Stimulated activated CD4-positive, alpha-beta T cell treated with anti-CD3 and anti-CD28 coated beads, Interleukin-4, amount 100 ng/mL, for 1 hour (primary cell): ENCODE data around the gene SPINT2.

Experiments used
- DNase-seq: peaks from one replicate; pipeline ENCODE4 v3.0.0-alpha.2; 2020

SPINT2 gene

DNA sequence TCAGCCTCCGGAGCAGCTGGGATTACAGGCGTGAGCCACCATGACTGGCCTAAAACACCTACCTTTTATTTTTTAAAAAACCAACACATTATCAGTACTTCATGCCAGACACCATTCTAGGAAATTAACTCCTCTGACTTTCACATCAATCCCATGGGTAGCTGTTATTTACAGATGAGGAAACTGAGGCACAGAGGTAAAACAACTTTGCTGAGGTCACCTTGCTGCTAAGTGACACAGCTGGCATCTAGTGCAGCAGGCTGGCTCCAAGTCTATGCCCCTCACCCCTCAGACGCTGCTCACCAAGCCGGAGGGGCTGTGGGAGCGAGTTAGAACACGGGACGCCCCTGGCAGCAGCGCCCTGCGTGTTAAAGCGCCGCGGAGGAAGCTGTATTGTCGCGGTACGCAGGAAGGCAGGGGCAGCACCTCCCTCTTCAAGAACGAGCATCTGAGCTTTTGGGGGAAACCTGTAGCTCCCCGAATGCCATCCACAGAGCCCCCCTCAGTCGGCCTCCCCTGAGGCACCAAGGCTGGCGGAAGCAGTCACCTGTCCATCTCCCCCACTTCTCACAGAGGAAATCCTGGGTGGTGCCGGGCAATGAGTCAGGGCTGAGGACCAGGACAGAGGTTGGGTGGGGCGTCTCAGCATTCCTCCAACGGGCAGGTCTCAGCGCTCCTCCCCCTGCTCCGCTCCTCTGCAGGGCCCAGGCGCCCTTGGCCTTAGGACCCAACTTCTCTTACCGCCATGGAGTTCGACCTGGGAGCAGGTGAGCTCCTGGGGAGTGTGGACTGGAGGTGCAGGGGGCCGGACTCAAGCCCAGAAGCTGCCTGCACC is 39.4 kb downstream of the SPINT2 start, which contains the start of gene C19orf33:
Gene C19orf33, plus strand, starts transcription at position 735 of the 835 bp plus-strand sequence. Its CDS starts 11 bp downstream, at position 746.
- DNase-seq: no peak

DNA sequence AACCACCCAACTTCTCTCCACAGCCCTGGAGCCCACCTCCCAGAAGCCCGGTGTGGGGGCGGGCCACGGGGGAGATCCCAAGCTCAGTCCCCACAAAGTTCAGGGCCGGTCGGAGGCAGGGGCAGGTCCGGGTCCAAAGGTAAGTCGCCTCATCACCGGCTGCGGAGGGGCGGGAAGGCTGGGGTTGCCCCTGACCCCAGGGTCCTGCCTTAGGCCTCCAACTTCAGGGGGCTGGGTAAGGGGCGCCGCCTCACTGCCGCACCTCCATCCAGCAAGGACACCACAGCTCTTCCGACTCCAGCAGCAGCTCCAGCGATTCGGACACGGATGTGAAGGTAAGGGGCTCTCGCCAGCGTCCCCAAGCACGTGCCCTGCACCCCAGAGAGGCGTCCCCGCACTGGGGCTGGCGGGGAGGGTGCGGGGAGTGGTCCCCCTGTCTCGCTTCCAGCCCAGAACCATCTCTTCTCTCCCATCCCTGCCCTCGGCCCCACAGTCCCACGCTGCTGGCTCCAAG is 40.0 kb downstream of the SPINT2 start:
- no peak for DNase-seq

DNA sequence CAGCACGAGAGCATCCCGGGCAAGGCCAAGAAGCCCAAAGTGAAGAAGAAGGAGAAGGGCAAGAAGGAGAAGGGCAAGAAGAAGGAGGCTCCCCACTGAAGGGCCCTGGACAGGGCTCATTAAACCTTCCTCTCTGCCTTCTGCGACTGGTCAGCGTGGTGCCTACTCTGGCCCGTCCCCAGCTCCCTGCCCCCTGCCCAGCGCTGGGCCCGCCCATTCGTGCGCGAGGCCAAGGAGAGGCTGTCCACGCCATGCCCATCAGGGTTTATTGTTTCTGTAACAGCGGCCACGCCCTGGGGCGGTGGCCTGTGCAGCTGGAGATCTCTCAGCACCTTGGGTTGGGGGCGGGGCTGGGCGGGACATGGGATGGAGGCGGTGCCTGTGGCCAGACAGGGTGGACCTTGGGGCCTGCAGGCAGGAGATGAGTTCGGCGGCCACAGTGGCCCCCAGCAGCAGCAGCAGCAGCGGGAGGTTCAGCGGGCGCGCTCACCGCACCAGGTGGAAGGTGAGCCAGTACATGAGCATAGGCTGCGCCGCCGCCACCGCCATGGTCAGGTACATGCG is 40.6 kb downstream of the SPINT2 start:
- no peak for DNase-seq

DNA sequence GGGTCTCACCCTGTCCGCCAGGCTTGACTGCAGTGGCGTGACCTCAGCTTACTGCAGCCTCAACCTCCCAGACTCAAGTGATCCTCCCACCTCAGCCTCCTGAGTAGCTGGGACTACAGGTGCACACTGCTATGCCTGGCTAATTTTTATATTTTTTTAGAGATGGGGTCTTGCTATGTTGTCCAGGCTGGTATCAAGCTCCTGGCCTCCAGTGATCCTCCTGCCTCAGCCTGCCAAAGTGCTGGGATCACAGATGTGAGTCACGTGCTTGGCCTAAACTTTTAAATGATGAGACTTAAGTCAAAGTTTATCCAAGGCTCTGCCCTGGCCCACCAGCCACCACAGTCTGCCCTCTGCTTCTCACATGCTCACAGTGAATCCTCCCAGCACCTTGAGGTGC is 41.9 kb downstream of the SPINT2 start:
- DNase-seq: no peak

DNA sequence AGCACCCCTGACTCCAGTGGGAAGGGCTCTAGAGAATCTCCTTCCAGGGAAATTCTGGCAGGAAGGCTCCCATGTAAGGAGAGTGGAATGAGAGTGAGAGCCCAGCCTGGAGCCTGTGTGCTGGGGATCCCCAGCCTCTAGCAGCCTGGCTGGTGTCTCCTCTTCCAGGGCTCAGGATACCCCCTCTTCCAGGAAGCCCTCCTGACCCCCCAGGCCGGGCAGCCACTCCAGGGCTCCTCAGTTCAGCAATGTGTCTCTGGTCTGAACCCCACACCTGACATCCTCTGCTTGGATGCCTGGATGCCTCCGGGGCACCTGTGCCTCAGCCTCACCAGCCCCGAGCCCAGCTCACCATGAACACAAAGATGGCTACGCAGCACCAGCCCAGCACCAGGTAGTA is 42.7 kb downstream of the SPINT2 start:
- DNase-seq: no peak

DNA sequence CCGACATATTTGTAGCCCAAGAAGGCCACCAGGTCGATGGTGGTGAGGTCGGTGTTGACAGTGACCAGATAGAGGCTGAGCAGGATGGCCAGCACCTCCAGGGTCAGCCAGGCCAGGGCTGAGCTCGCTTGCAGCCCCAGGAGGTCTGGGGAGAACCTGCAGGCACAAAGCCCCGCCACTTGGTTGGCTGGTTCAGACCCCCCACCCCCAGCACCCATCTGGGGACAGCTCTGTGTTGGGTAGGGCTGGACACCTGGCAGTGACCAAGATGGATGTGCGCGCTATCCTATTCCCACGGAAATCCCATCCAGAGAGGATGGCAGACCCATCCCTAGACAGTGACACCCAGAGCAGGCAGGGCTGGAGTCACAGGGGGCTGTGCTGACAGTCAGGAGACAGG is 43.2 kb downstream of the SPINT2 start:
- DNase-seq: no peak

DNA sequence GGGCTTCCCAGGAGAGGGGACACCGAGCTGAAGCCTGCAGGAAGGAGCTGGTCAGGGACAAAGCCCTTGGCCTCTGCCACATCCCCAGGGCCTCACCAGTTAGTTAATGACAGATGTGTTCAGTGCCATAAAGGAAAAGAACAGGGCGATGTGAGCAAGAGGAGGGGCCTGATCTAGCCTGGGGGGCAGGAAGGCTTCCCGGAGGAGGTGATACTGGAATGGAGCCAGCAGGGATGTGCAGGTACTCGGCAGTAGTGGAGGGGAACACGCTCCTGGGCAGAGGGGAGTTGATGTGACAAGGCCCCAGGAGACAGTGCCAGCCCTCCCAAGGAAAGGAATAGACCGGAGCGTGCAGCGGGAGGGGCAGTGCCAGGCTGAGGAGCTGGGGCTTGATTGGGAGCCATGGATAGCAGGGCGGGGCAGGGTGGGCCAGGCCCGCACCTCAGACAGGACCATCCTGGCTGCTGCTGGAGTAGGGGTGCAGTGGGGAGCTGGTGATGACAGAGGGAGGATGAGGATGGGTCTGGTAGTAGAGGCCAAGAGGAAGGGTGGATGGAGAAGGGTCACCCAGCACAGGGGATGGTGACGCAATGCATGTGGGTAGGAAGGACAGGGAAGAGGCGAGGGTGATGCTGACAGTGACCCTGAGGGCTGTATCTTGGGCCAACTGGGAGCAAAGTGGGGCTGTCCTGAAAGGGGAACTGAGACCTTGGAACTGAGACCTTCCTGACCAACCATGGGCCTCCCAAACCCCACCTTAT is 43.8 kb downstream of the SPINT2 start:
- no peak for DNase-seq

DNA sequence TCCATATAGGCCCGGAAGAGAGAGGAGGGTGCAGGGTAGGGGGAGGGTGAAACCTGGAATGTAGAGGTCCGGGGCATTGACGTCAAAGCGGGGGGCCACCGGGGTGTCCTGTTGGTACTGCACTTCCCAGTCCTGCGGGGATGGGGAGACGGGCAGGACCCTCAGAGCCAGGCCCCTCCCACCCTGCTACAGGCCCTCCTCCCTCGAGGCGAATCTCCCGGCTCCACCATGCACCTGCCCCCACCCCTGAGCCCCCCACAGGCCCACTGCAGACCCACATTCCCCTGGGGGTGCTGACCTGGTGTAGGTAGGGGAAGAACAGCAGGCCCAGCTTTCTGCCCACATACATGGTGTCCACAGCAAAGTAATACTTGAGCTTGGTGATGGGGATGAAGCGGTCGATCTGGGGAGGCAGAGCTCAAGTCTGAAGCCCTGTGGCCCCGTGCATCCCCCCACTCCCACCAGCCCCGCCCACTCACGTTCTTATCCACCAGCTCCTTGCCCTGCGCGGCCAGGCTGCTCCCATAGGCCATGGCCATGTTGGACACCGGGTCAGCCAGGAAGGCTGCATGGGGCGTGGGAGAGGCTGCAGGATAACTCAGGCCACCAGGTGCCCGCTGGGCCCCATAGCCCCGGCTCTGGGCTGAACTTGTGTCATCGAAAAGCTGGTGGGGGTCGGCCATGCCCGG is 44.7 kb downstream of the SPINT2 start:
- no peak for DNase-seq

DNA sequence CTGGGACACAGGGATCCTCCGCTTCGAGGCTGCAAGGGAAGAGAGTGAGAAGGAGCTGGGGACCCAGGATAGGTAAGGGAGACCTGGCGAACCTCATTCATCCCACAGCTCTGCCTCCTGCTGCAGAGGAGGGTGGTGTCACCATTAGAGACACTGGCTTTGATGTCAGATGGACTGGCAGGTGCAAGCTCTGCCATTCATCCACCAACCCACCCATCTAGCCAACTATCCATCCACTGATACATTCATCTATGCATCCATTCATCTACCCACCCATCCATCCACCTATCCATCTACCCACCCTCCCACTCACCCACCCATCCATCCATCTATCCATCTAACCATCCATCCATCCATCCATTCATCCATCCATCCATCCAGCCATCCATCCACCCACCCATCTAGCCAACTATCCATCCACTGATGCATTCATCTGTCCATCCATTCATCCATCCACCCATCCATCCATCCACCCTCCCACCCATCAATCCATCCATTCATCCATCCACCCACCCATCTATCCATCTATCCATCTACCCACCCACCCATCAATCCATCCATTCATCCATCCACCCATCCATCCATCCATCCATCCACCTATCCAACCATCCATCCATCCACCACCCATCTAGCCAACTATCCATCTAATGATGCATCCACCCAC is 45.4 kb downstream of the SPINT2 start:
- no peak for DNase-seq

DNA sequence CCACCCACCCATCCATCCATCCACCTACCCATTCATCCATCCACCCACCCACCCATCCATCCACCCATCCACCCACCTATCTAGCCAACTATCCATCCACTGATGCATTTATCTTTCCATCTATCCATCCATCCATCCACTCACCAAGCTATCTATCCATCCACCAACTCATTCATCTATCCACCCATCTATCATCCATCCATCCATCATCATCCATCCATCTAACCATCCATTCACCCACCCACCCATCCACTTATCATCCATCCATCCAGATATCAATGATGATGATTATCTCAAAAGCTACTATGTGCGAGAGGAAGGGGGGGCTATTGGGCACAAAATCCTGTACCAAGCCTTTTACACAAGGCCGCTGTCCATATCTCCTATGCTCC is 45.9 kb downstream of the SPINT2 start:
- no peak for DNase-seq

DNA sequence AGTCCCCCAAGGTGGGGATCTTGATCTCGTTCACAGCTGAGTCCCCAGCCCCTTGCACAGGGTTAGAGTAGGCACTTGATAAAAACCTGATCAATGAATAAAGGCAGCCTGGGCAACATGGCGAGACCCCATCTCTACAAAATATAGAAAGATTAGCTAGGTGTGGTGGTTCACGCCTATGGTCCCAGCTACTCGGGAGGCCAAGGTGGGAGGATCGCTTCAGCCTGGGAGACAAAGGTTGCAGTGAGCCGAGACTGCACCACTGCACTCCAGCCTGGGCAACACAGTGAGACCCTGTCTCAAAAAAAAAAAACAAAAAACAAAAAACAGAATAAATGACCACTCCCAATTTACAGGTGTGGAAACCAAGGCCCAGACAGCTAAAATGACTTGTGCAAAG is 46.6 kb downstream of the SPINT2 start:
- DNase-seq: no peak

DNA sequence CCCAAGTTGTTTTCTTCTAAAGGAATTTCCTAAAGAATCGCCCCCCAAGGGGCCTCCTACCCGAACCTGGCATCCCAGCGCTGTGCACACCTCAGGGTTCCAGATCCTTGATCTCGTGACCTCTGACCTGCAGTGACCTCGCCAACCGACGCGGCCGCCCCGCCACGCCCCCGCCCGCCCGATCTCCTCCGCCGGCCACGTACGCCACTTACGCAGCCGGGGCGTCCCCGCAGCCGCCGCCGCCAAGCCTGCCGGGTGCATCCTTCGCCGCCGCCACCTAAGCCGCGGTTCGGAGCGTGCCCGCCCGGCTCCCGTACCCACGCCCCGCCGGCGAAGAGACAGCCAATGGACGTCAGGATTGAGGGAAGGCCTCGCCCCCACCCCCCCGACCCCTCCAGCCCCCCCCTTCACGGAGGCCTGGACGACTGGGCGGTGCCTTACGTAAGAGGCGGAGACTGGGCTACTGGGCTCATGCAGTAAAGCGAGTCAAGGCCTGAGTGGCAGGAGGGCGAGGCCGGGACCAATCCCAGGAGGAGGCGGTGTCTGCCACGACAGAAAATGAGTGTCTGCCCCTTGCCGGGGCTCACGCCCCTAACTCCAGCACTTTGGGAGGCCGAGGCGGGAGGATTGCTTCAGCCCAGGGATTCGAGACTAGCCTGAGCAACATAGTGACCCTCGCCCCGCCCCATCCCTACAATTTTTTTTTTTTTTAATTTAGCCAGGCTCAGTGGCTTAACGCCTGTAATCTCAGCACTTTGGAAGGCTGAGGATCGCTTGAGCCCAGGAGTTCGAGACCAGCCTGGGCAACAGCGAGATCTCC is 51.5 kb downstream of the SPINT2 start, which contains the start of gene YIF1B:
Gene YIF1B, minus strand, starts transcription at position 291 of the 820 bp plus-strand sequence. Its CDS starts 30 bp downstream, at position 261.
- peak; percentile 95 for DNase-seq

DNA sequence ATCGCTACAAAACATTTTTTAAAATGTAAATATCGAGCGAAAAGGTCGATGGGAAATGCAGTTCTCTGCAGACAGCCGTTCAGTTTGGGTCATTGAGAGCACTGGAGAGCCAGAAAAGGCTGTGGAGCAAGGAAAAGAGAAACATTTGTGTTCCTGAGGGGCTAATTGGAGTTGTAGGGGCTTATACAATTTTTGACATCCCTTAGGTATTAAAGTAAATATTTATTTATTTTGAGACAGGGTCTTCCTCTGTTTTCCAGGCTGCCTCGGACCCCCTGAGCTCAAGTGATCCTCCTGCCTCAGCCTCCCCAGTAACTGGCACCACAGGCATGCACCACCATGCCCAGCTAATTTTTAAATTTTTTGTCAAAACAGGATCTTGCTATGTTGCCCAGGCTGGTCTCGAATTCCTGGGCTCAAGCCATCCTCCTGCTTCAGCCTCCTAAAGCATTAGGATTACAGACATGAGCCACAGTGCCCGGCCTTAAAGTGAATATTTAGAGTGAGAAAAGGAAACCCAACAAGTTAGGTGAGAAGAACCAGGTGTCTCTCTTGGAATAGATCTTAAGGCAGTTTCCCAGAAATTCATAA is 52.2 kb downstream of the SPINT2 start:
- DNase-seq: no peak

DNA sequence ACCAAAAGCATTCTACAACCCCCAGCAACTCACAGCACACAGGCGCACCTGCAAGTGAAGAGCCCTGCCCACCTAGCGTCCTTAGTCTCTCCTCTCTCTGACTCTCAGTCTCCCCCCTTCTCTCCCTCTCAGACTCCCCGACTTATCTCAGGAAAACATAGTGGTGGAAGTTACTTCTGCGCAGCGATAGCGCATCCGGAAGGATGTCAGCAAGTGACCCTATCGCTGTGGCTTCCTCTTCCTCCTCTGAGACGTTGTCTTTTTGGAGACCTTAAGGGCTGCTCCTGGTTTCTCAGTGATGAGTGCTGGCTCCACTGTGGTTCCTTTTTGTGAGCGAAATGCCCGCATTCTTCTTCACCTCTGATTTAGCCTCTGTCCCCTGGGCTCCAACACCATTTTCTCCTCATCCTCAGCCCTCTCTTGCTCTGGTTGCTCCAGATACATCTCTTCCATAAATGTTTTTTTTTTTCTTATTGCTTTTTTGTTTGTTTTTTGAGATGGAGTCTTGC is 52.8 kb downstream of the SPINT2 start:
- DNase-seq: no peak

DNA sequence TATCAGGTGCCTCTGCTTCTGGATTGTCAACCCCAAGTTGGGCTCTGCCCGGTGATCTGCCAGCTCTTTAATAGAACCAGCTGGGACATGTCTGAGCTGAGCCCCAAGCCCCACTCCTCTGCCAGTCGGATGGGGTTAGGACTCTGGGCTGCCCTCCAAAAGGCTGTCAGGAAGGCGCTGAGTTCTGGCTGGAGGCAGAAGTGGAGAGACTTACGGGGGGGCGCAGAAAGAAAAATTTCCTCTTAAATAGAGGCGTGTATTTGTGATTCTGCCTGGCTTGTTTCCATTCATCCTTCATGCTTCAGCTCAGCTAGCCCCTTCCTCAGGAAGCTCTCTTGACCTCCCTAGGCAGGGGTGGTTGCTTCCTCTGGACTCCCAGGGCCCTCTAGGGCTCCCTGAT is 54.3 kb downstream of the SPINT2 start:
- no peak for DNase-seq

DNA sequence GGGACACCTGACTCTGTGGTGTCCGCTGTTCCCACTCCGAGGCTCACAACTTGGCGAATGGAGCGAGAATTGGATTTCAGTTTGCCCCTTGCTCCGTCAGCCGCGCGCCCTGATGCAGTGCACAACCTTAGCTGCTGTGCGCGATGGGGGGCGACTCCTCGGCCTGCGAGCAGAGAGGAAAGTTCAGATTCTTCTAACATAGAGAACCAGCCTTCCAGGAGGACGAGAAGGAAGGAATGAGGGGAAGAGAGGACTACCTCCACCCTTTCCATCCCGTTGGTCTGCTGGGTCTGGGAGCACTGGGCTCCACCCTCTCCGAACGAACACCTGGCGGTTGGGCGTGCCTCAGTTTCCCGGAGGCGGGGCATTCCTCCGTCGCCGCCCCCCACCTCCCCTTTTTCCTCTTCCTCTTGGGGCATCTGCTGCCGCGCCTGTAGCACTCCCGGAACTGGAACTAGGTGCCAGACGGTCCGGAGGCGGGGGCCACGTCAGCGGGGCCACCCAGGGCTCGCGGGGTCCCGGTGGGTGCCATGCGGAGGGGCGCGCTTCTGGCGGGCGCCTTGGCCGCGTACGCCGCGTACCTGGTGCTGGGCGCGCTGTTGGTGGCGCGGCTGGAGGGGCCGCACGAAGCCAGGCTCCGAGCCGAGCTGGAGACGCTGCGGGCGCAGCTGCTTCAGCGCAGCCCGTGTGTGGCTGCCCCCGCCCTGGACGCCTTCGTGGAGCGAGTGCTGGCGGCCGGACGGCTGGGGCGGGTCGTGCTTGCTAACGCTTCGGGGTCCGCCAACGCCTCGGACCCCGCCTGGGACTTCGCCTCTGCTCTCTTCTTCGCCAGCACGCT is 55.3 kb downstream of the SPINT2 start, which contains the start of gene KCNK6:
Gene KCNK6, plus strand, starts transcription at position 425 of the 838 bp plus-strand sequence. Its CDS starts 106 bp downstream, at position 531.
- DNase-seq: peak; percentile 60

DNA sequence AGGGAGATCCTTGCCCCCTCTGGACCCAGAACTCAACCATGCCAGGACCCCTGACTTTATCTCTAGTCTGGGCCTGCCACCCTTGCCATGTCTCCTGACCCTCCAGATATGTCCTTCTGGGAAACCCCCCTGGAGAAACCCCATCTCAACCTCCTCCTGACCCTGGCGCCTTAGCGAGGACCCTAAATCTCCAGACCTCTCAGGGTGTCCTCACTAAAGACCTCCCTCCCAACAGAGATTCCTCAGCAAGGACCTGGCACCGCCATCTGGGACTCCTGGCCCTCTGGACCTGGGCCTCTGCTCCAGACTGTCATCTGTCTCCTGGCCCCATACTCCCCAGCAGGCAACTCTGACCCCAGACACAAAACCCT is 56.6 kb downstream of the SPINT2 start:
- no peak for DNase-seq

DNA sequence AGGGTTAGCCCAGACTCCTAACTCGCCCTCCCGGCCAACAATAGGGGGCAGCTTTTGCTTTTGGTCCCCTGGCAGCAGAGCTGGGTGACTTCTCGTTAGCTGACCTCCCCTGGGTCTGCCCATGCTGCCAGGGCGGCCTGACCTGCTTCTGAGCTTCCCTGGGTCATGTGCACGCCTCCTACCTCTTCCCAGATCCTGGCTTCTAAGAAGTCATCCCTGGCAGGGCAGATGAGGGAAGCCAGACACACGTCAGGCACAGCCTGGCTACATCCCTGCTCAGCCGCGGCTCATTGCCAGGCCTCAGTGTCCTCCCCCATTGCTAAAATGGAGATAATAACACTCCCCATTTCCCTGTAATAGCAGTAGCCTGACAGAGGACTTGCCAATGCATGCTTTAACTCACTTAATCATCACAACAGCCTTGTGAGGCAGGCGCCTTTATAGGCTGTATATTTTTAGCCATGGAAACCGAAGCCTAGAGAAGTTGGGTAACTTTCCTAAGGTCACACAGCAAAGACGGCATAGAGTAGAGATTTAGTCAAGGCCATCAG is 57.3 kb downstream of the SPINT2 start:
- no peak for DNase-seq

DNA sequence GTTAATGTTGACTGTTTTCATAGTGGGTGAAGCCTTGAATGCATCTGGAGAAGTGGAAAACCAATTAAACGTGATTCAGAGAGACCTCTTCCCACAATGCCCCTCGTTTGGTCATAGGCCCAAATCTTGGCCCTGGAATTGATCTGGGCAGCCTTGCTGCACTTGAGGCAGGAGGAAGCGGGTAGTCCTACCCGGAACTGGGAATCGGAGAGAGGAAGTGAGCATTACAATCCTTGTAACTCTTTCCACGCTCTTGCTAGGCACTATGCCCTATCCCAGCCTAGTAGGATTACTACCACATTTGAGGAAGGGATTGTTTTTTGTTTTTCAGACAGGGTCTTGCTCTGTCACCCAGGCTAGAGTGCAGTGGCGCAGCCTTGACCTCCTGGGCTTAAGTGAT is 58.9 kb downstream of the SPINT2 start:
- DNase-seq: no peak
